Ishikawa (cell line): ENCODE measurements around the gene DTNBP1.

ENCODE experiments used
- CEBPB ChIP-seq: IDR thresholded peaks from 2 replicates; pipeline ENCODE4 v1.6.1; 2012
- CREB1 ChIP-seq: IDR thresholded peaks from 2 replicates; pipeline ENCODE4 v1.6.1; 2012; ENCODE audit warnings: low read depth
- EGR1 ChIP-seq: IDR thresholded peaks from 2 replicates; pipeline ENCODE4 v1.6.1; 2012
- EP300 ChIP-seq: IDR thresholded peaks from 2 replicates; pipeline ENCODE4 v1.6.1; 2012; ENCODE audit warnings: borderline replicate concordance
- FOXM1 ChIP-seq: IDR thresholded peaks from 2 replicates; pipeline ENCODE4 v1.6.1; 2012; ENCODE audit warnings: low read depth, borderline replicate concordance
- NFIC ChIP-seq: IDR thresholded peaks from 2 replicates; pipeline ENCODE4 v1.6.1; 2012
- RAD21 ChIP-seq: IDR thresholded peaks from 2 replicates; pipeline ENCODE4 v1.6.1; 2012; ENCODE audit warnings: low read depth
- TAF1 ChIP-seq: IDR thresholded peaks from 2 replicates; pipeline ENCODE4 v1.6.1; 2012; ENCODE audit warnings: low read depth, mild to moderate bottlenecking
- TCF12 ChIP-seq: IDR thresholded peaks from 2 replicates; pipeline ENCODE4 v1.6.1; 2012; ENCODE audit warnings: low read depth
- TEAD4 ChIP-seq: IDR thresholded peaks from 2 replicates; pipeline ENCODE4 v1.6.1; 2012
- YY1 ChIP-seq: IDR thresholded peaks from 2 replicates; pipeline ENCODE4 v1.6.1; 2012; ENCODE audit warnings: low read depth
- ZBTB7A ChIP-seq: IDR thresholded peaks from 2 replicates; pipeline ENCODE4 v1.6.1; 2012; ENCODE audit warnings: low read depth
- TF ChIP-seq, protein P1 (sequence below): IDR thresholded peaks from 2 replicates; pipeline ENCODE4 v1.6.1; 2012
- TF ChIP-seq, protein P2 (sequence below): IDR thresholded peaks from 2 replicates; pipeline ENCODE4 v1.6.1; 2012
- TF ChIP-seq, protein P3 (sequence below): IDR thresholded peaks from 2 replicates; pipeline ENCODE4 v1.6.1; 2012; ENCODE audit warnings: low read depth, mild to moderate bottlenecking

The DTNBP1 gene

DNA sequence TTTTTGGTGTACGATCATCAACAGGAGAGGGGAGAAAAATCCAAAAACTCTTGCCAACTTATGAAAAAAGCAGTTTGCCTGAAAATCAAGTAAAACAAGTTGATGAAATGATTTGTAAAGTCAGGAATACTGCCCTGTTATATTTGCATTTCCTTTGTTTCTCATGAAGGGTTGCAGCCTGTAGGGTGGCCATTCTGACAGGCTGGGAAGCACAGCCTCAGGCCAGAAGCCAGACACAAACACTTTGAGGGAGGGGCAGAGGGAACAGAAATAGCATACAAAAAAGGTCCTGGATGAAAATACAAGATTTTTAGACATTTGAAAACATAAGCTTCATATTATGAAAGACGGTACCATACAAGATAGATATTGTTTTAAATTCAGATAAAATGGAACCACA lies 109.8 kb downstream of the DTNBP1 start:
- TF ChIP-seq TEAD4, result no peak
- TF ChIP-seq, protein P1, sequence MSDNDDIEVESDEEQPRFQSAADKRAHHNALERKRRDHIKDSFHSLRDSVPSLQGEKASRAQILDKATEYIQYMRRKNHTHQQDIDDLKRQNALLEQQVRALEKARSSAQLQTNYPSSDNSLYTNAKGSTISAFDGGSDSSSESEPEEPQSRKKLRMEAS, result no peak
- no peak for TF ChIP-seq NFIC
- TF ChIP-seq, protein P2, sequence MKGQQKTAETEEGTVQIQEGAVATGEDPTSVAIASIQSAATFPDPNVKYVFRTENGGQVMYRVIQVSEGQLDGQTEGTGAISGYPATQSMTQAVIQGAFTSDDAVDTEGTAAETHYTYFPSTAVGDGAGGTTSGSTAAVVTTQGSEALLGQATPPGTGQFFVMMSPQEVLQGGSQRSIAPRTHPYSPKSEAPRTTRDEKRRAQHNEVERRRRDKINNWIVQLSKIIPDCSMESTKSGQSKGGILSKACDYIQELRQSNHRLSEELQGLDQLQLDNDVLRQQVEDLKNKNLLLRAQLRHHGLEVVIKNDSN, result no peak
- TF ChIP-seq YY1, result no peak
- TF ChIP-seq RAD21, result no peak
- no peak for TF ChIP-seq CEBPB
- TF ChIP-seq TCF12, result no peak
- TF ChIP-seq, protein P3, sequence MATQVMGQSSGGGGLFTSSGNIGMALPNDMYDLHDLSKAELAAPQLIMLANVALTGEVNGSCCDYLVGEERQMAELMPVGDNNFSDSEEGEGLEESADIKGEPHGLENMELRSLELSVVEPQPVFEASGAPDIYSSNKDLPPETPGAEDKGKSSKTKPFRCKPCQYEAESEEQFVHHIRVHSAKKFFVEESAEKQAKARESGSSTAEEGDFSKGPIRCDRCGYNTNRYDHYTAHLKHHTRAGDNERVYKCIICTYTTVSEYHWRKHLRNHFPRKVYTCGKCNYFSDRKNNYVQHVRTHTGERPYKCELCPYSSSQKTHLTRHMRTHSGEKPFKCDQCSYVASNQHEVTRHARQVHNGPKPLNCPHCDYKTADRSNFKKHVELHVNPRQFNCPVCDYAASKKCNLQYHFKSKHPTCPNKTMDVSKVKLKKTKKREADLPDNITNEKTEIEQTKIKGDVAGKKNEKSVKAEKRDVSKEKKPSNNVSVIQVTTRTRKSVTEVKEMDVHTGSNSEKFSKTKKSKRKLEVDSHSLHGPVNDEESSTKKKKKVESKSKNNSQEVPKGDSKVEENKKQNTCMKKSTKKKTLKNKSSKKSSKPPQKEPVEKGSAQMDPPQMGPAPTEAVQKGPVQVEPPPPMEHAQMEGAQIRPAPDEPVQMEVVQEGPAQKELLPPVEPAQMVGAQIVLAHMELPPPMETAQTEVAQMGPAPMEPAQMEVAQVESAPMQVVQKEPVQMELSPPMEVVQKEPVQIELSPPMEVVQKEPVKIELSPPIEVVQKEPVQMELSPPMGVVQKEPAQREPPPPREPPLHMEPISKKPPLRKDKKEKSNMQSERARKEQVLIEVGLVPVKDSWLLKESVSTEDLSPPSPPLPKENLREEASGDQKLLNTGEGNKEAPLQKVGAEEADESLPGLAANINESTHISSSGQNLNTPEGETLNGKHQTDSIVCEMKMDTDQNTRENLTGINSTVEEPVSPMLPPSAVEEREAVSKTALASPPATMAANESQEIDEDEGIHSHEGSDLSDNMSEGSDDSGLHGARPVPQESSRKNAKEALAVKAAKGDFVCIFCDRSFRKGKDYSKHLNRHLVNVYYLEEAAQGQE, result no peak
- no peak for TF ChIP-seq ZBTB7A
- no peak for TF ChIP-seq EGR1
- no peak for TF ChIP-seq FOXM1
- no peak for TF ChIP-seq CREB1
- no peak for TF ChIP-seq EP300
- TF ChIP-seq TAF1, result no peak

DNA sequence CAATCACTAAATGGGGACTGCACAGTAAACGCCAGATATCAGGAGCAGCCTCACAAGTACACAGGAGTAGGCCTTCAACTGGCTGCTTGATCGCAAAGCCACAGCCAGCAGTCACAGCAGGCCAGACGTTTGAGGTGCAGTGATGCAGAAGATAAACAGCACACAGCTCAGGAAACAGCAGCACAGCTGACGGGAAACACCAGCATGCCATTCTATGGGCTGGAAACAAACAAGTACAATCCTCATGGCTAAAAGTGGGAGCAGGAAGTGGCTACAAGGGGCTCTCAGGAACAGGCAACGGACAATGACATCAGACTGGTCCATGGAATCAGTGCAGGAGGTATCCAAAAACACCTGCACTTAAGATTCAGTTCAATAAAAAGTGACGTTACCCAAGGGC lies 111.0 kb downstream of the DTNBP1 start:
- TF ChIP-seq CREB1 (no peak), ZBTB7A (no peak), EP300 (no peak), RAD21 (no peak)

DNA sequence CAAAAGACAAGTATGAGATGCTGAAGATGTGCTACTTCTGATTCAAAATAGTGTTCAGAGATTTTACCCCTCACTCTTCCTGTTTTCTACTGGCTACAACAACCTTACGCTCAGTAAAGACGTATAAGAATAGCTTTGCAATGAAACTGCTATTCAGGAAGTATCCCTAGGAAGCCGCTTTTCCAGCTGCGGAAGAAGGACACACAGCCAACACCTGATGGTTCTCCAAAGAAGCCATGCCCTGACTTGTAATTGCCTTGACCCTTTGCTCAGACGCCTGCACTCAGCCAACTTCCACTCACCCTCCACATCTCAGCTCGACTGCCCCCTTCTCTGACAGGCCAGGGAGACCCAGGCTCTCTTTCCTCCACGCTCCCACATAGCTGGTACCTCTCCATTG lies 111.6 kb downstream of the DTNBP1 start:
- TF ChIP-seq ZBTB7A, result no peak
- TF ChIP-seq, protein P1, result no peak
- TF ChIP-seq CEBPB, result no peak
- TF ChIP-seq, protein P2, result no peak
- no peak for TF ChIP-seq RAD21

DNA sequence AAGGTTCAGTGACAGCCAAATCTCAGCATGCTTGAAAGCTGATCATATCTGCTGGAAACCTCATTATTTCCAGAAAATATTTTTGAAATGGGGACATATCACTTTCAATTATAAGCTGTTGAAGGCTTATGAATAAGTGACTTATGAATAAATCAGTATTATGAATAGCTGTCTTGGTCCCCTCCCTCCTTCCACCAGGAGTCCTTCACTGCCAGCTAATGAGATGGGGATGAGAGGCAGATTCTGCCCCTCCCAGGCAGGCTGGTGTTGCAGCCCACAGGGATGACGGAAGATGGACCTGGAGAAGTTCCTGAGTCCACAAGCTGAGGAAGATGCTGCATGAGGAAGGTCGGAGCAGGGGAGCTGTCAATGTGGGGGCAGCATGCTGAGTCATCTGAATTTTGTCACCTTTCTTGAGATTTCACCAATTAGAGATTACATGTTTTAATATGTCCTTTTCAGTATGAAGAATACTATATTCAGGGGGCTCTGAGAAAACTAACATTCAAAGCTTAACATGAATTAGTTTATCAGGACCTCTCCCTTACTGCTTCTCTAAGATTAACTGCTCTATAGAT lies 112.2 kb downstream of the DTNBP1 start:
- no peak for TF ChIP-seq TCF12
- TF ChIP-seq EGR1, result no peak
- no peak for TF ChIP-seq EP300
- no peak for TF ChIP-seq NFIC
- TF ChIP-seq, protein P1, result no peak
- TF ChIP-seq, protein P2, result no peak
- no peak for TF ChIP-seq CREB1
- TF ChIP-seq, protein P3, result no peak
- no peak for TF ChIP-seq TAF1
- TF ChIP-seq CEBPB, result no peak
- TF ChIP-seq YY1, result no peak
- no peak for TF ChIP-seq RAD21
- no peak for TF ChIP-seq FOXM1
- no peak for TF ChIP-seq ZBTB7A
- TF ChIP-seq TEAD4, result no peak

DNA sequence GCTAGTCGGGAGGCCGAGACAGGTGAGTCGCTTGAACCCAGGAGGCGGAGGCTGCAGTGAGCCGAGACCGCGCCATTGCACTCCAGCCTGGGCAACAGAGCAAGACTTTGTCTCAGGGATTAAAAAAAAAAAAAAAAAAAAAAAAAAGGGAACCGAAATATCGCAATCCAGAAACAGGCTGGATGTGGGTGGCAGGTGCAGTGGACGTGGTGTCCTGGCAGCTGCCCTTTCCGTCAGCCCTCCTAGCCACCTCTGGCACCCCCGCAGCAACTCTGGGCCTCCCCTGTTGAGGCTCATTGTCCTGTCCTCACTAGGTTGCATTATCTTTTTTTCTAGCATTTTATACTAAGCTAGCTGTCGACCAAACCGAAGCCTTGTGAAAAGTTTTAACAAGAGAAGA lies 113.5 kb downstream of the DTNBP1 start:
- TF ChIP-seq, protein P1, result no peak
- TF ChIP-seq CEBPB (no peak), CREB1 (no peak), ZBTB7A (no peak), EP300 (no peak), TEAD4 (no peak), EGR1 (no peak), TAF1 (no peak), FOXM1 (no peak), TCF12 (no peak), RAD21 (no peak), YY1 (no peak)
- TF ChIP-seq, protein P3, result no peak
